Mucosa of stomach (tissue), 1 donor: ENCODE data around the gene NELFB.

ENCODE experiments used
- H3K27me3 ChIP-seq: one replicate; pipeline ENCODE4 v1.7.0; 2013; ENCODE audit warnings: mild to moderate bottlenecking, low read length; ENCODE audit not compliant: control insufficient read depth, insufficient read depth
- H3K36me3 ChIP-seq: one replicate; pipeline ENCODE4 v1.7.0; 2013; ENCODE audit warnings: low read length; ENCODE audit not compliant: control insufficient read depth, insufficient read depth
- H3K4me1 ChIP-seq: one replicate; pipeline ENCODE4 v1.7.0; 2013; ENCODE audit warnings: mild to moderate bottlenecking, low read length; ENCODE audit not compliant: control insufficient read depth, insufficient read depth
- H3K4me3 ChIP-seq: one replicate; pipeline ENCODE4 v1.7.0; 2013; ENCODE audit warnings: low read length
- H3K9ac ChIP-seq: one replicate; pipeline ENCODE4 v1.7.0; 2013; ENCODE audit warnings: mild to moderate bottlenecking, low read length, moderate library complexity
- H3K9me3 ChIP-seq: one replicate; pipeline ENCODE4 v1.7.0; 2013; ENCODE audit warnings: mild to moderate bottlenecking, low read length, moderate library complexity; ENCODE audit not compliant: control insufficient read depth
- donor health status: Pancreatic carcinoma.

The NELFB gene

GRCh38 chr9:137311986-137312851 lies 57.1 kb downstream of the NELFB start:
- H3K27me3 ChIP-seq = peaks cover 28% of the 10 kb centered on the region
- no peaks in the 10 kb centered on the region for H3K36me3 ChIP-seq
- no peak overlapping the region for H3K4me3 ChIP-seq
- no peaks in the 10 kb centered on the region for H3K9me3 ChIP-seq
- peak overlapping the region; percentile 58 for H3K9ac ChIP-seq
- H3K4me1 ChIP-seq = peaks cover 38% of the 10 kb centered on the region

- Histone ChIP-seq H3K36me3 (no peaks in the 10 kb centered on the region), H3K9me3 (no peaks in the 10 kb centered on the region), H3K4me3 (no peak overlapping the region), H3K4me1 (peaks cover 32% of the 10 kb centered on the region), H3K27me3 (peaks cover 23% of the 10 kb centered on the region), H3K9ac (no peak overlapping the region)
Measured at GRCh38 chr9:137312852-137313325, 57.8 kb downstream of the NELFB start.

GRCh38 chr9:137313326-137313936 lies 58.3 kb downstream of the NELFB start:
- H3K9ac ChIP-seq = no peak overlapping the region
- no peak overlapping the region for H3K4me3 ChIP-seq
- H3K36me3 ChIP-seq = no peaks in the 10 kb centered on the region
- no peaks in the 10 kb centered on the region for H3K9me3 ChIP-seq
- H3K27me3 ChIP-seq = peaks cover 18% of the 10 kb centered on the region
- peaks cover 32% of the 10 kb centered on the region for H3K4me1 ChIP-seq

GRCh38 chr9:137313956-137314560 lies 58.9 kb downstream of the NELFB start:
- H3K9ac ChIP-seq = no peak overlapping the region
- no peaks in the 10 kb centered on the region for H3K36me3 ChIP-seq
- H3K4me1 ChIP-seq = peaks cover 32% of the 10 kb centered on the region
- H3K4me3 ChIP-seq = no peak overlapping the region
- H3K9me3 ChIP-seq = no peaks in the 10 kb centered on the region
- H3K27me3 ChIP-seq = peaks cover 18% of the 10 kb centered on the region

GRCh38 chr9:137314561-137315560 lies 59.7 kb downstream of the NELFB start:
- Histone ChIP-seq H3K27me3 (peaks cover 18% of the 10 kb centered on the region), H3K36me3 (no peaks in the 10 kb centered on the region), H3K9ac (no peak overlapping the region), H3K4me3 (no peak overlapping the region), H3K9me3 (no peaks in the 10 kb centered on the region), H3K4me1 (peaks cover 32% of the 10 kb centered on the region)

GRCh38 chr9:137315581-137316011 lies 60.5 kb downstream of the NELFB start:
- H3K9ac ChIP-seq = no peak overlapping the region
- no peaks in the 10 kb centered on the region for H3K36me3 ChIP-seq
- H3K4me1 ChIP-seq = peaks cover 29% of the 10 kb centered on the region
- H3K4me3 ChIP-seq = no peak overlapping the region
- H3K9me3 ChIP-seq = no peaks in the 10 kb centered on the region
- H3K27me3 ChIP-seq = peaks cover 18% of the 10 kb centered on the region

GRCh38 chr9:137316012-137316981 lies 61.2 kb downstream of the NELFB start:
- peaks cover 22% of the 10 kb centered on the region for H3K4me1 ChIP-seq
- no peaks in the 10 kb centered on the region for H3K36me3 ChIP-seq
- H3K9ac ChIP-seq = peak overlapping the region; percentile 48
- H3K4me3 ChIP-seq = no peak overlapping the region
- H3K27me3 ChIP-seq = peaks cover 15% of the 10 kb centered on the region
- no peaks in the 10 kb centered on the region for H3K9me3 ChIP-seq

- no peak overlapping the region for H3K9ac ChIP-seq
- H3K36me3 ChIP-seq = no peaks in the 10 kb centered on the region
- H3K4me3 ChIP-seq = no peak overlapping the region
- H3K9me3 ChIP-seq = no peaks in the 10 kb centered on the region
- peaks cover 14% of the 10 kb centered on the region for H3K4me1 ChIP-seq
- H3K27me3 ChIP-seq = peaks cover 15% of the 10 kb centered on the region
Measured at GRCh38 chr9:137317021-137317717, 62.0 kb downstream of the NELFB start.

GRCh38 chr9:137317718-137318511 lies 62.8 kb downstream of the NELFB start:
- no peaks in the 10 kb centered on the region for H3K9me3 ChIP-seq
- no peak overlapping the region for H3K4me3 ChIP-seq
- H3K9ac ChIP-seq = no peak overlapping the region
- H3K36me3 ChIP-seq = no peaks in the 10 kb centered on the region
- H3K4me1 ChIP-seq = peaks cover 8% of the 10 kb centered on the region
- H3K27me3 ChIP-seq = peaks cover 15% of the 10 kb centered on the region

GRCh38 chr9:137318602-137319001 lies 63.5 kb downstream of the NELFB start:
- Histone ChIP-seq H3K4me3 (no peak overlapping the region), H3K36me3 (no peaks in the 10 kb centered on the region), H3K9ac (no peak overlapping the region), H3K9me3 (no peaks in the 10 kb centered on the region), H3K27me3 (peaks cover 15% of the 10 kb centered on the region), H3K4me1 (peaks cover 4% of the 10 kb centered on the region)
